NT2/D1 (cell line): Measurements from ENCODE around the gene LKAAEAR1.
A peak's percentile ranks its signal among the peaks of the same experiment; 100 is the strongest.

Source experiments
- DNase-seq: peaks from one replicate; pipeline ENCODE4 v3.0.0-alpha.2; 2011; ENCODE audit warnings: low read depth, low spot score
- H3K27me3 ChIP-seq: 2 replicates; pipeline ENCODE4 v1.6.0; 2011; ENCODE audit warnings: mild to moderate bottlenecking; ENCODE audit not compliant: insufficient read length, insufficient read depth
- H3K36me3 ChIP-seq: 2 replicates; pipeline ENCODE4 v1.6.1; 2011; ENCODE audit warnings: mild to moderate bottlenecking, low read length, mixed read lengths; ENCODE audit not compliant: insufficient read depth, insufficient read length
- H3K4me1 ChIP-seq: 2 replicates; pipeline ENCODE4 v1.5.1; 2011; ENCODE audit not compliant: insufficient read depth, insufficient read length
- H3K4me3 ChIP-seq: 2 replicates; pipeline ENCODE4 v1.5.1; 2011; ENCODE audit warnings: low read depth; ENCODE audit not compliant: insufficient read length
- H3K9ac ChIP-seq: 2 replicates; pipeline ENCODE4 v1.6.0; 2011; ENCODE audit warnings: low read depth; ENCODE audit not compliant: insufficient read length
- H3K9me3 ChIP-seq: 2 replicates; pipeline ENCODE4 v1.5.1; 2011; ENCODE audit warnings: mild to moderate bottlenecking, low read length; ENCODE audit not compliant: insufficient read depth
- SUZ12 ChIP-seq: IDR thresholded peaks from 2 replicates; pipeline ENCODE4 v1.6.1; 2011; ENCODE audit not compliant: insufficient read length, insufficient read depth; ENCODE audit errors: extremely low read depth
- YY1 ChIP-seq: IDR thresholded peaks from 2 replicates; pipeline ENCODE4 v1.6.1; 2011; ENCODE audit not compliant: insufficient read length, insufficient read depth
- ZNF274 ChIP-seq: IDR thresholded peaks from 2 replicates; pipeline ENCODE4 v1.6.1; 2011; ENCODE audit warnings: mild to moderate bottlenecking, low read depth, low read length

The LKAAEAR1 gene

DNA sequence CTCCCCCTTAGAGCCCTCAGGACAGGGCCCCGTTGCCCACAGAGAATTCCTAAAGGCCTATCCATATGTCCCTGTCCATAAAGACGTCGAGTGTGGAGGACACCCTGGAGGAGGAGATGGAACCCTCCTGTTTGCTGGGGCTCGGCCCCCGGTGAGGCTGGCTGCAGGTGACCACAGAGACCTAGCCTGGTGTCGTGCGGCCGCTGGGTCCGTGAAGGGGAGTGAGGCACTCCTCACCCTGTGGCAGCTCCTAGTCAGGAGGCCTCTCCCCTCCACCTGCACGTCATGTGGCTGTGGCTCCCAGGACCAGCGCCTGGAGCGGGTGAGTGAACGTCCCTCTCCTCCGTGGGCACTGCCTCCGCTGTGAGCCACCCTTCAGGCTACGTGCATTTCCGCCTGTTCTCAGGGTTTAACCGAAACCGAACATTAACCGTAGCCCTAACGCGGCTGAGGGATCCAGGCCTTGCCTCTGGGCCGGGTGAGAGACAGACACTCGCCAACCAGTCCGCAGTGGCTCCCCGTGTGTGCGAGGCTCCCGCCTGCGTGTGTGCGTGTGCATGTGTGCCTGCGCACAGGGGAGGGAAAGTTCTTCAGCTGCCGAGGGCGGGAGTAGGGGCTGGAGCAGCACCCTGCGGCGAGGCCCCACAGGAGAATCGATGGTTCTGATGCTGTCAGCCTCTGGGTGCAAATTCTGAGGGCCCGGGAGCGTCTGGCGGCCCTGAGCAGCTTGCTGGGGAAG, 27.1 kb downstream of the LKAAEAR1 start:
- no peaks in the 10 kb centered on the region for H3K27me3 ChIP-seq
- no peaks in the 10 kb centered on the region for H3K9me3 ChIP-seq
- H3K36me3 ChIP-seq = no peaks in the 10 kb centered on the region
- no peak for DNase-seq
- TF ChIP-seq YY1 (no peak), ZNF274 (no peak), SUZ12 (no peak)
- H3K4me3 ChIP-seq = no peak overlapping the region
- peaks cover 46% of the 10 kb centered on the region for H3K4me1 ChIP-seq
- H3K9ac ChIP-seq = peak overlapping the region; percentile 44

DNA sequence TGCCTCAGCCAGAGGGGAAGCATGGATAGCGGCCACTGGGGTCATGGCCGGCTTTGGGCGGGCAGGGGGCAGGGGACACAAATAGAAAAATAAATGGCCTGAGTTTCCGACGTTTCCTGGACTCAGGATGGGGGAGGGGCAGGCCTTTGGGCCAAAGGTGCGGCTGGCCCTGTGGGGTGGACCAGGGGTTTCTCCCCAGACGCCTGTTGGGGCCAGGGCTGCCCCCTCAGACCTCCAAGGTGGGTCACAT, 27.6 kb downstream of the LKAAEAR1 start:
- DNase-seq = no peak
- Histone ChIP-seq H3K9ac (peak overlapping the region; percentile 38), H3K27me3 (no peaks in the 10 kb centered on the region), H3K4me1 (peaks cover 44% of the 10 kb centered on the region), H3K9me3 (no peaks in the 10 kb centered on the region), H3K36me3 (no peaks in the 10 kb centered on the region), H3K4me3 (no peak overlapping the region)
- TF ChIP-seq SUZ12 = no peak
- no peak for TF ChIP-seq YY1
- TF ChIP-seq ZNF274 = no peak

DNA sequence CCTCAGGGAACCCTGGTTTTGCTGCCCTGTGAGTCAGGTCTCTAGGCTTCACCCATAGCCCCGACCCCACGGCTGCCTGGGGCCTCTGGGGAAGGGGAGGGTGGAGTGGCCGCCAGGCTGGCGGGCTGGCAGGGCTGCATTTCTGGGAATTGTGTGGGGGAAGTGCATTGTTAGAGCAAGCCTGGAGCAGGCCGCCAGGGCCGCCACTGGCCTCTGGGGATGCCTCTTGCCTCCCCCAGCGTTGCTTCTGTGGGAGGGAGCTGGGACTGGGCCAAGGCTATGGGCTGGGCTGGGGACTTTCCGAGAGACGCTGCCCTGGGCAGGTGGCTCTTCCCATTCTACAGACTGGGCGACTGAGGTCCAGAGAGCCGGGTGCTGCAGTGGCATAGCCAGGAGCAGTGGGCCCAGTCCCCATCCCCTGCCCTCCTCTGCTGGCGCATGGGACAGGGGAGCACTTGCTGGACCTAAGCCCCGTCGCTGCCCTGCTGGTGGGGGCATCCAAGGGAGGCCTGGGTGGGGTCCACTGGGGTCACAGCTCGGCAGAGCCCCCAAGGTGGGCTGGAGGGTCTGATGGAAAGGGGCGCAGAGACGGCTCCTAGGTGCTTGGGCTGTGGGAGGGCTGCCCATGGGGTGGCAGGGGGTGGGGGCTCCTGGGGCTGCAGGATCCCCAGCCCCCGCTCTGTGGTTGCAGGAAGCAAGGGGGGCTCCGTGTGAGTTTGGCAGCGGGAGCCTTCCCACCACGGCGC, 28.1 kb downstream of the LKAAEAR1 start:
- Histone ChIP-seq H3K4me1 (peaks cover 47% of the 10 kb centered on the region), H3K36me3 (no peaks in the 10 kb centered on the region), H3K4me3 (no peak overlapping the region), H3K27me3 (no peaks in the 10 kb centered on the region), H3K9ac (peak overlapping the region; percentile 38), H3K9me3 (no peaks in the 10 kb centered on the region)
- TF ChIP-seq YY1 (no peak), ZNF274 (no peak), SUZ12 (no peak)
- no peak for DNase-seq

DNA sequence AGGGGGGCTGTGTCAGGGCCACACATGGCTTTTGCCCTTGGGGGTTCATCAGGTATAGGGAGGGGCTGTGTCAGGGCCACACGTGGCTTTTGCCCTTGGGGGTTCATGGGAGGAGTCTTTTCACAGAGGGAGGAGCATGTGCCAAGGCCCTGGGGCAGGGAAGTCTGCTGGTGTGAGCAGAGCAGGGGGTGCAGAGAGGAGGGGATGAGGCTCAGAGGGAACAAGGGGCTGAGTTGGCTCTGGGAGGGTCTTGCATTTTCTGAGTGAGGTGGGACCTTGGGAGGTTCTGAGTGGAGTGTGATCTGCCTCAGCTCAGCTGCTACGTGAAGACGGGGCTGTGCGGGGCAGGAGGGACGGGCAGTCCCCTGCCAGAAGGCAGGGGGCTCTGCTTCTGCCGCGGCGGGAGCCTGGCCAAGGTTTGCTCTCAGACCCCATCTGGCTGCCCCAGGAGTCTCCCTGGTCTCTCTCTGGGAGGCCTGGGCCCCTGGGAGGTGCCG, 28.8 kb downstream of the LKAAEAR1 start:
- Histone ChIP-seq H3K27me3 (peaks cover under 1% of the 10 kb centered on the region), H3K36me3 (no peaks in the 10 kb centered on the region), H3K9ac (peak overlapping the region; percentile 7), H3K4me3 (no peak overlapping the region), H3K4me1 (peaks cover 49% of the 10 kb centered on the region), H3K9me3 (no peaks in the 10 kb centered on the region)
- no peak for TF ChIP-seq SUZ12
- TF ChIP-seq ZNF274 = no peak
- TF ChIP-seq YY1 = no peak
- DNase-seq = no peak

DNA sequence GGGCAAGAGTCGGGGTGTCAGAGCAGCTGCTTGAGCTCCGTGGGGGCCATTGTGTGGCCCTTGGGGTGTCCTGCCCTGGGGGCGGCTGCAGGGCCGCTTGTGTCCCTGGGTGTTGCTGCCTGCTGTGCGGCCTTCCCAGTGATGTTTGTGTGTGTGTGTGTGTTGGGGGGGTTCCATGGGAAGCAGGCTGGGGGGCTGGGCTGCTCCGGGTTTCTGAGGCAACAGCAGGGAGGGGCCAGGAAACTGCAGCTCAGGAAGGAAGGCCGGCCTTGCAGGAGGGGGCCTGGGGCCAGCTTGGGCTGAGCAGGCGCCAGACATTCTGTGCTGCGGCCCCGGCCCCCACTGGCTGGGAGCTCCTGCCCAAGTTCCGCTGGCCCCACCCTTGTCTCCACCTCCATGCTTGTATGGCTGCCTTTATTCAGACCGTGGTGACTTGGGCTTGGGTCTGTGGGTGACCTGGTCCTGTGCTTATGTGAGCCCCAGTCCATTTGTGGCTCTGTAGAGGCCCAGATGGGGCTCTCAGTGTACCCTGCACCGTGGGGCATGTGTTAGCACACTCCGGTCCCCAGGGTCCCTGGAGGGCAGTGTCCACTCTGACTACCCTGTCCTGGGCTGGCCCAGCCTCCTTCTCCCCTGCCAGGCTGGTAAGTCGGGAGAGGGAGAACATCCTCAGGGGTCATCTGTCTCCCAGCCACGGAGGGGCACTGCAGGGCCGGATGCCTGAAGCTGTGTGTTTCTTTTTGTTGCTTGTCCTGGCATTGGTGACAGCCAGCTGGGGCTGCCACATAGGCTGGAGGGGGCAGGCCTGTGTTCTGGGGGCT, 30.1 kb downstream of the LKAAEAR1 start:
- H3K9ac ChIP-seq = peak overlapping the region; percentile 47
- H3K27me3 ChIP-seq = peaks cover 8% of the 10 kb centered on the region

DNA sequence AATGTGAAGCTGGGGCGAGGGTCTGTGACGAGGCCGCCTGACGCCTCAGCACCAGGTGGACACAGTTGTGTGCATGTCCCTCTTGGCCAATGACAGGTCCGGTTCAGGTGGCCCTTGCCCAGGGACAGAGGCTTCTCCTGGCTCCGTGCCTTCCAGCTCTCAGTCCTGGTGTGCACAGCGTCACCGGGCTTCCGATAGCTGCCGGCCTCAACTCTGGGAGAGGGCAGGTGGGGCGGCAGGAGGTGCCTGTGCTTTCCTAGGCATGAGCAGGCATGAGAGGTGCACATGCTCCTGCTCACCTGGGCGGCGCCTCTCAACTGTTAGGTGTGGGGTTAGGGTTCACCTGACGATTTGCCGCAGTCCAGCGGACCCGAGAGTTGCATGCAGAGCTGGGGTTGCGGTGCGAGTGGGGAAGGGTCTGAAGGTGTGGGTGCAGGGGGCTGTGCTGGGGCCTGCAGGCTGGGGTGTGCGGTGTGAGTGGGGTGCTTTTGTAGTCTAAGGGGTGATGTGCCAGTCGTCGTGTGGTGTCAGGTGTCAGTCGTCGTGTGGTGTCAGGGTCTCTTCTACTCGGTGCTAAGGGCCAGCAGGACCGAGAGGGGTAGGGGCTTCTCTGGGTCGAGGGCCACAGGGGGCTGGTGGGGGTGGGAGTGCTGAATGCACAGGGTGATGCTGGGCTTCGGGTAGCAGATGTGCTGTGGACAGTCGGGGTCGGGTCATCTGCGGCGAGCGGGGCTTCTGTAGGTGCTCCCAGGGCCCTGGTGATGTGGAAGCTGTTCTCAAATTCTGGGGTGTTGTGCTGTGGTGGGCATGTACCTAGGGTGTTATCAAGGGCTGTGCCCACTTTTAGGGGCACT, 31.0 kb downstream of the LKAAEAR1 start:
- Histone ChIP-seq H3K4me3 (no peak overlapping the region), H3K9me3 (no peaks in the 10 kb centered on the region), H3K4me1 (peaks cover 50% of the 10 kb centered on the region), H3K27me3 (peaks cover 14% of the 10 kb centered on the region), H3K9ac (no peak overlapping the region), H3K36me3 (no peaks in the 10 kb centered on the region)
- TF ChIP-seq ZNF274 = no peak
- TF ChIP-seq SUZ12 = no peak
- no peak for TF ChIP-seq YY1
- no peak for DNase-seq

More for the DNA sequence above, 30.1 kb downstream of the LKAAEAR1 start:
- Histone ChIP-seq H3K4me3 (no peak overlapping the region), H3K36me3 (no peaks in the 10 kb centered on the region), H3K9me3 (no peaks in the 10 kb centered on the region), H3K4me1 (peaks cover 51% of the 10 kb centered on the region)
- DNase-seq = no peak
- no peak for TF ChIP-seq YY1
- no peak for TF ChIP-seq SUZ12
- no peak for TF ChIP-seq ZNF274
